Cardiac septum (tissue), 1 donor: ENCODE results near the gene LGR6. TPM values are rescaled to one million over a fixed set of nuclear protein-coding genes. Genes with fewer than 3 reads are reported as not detected.

Experiments
- DNase-seq: peaks from one replicate; pipeline ENCODE4 v3.0.0-alpha.2; 2020; ENCODE audit warnings: low spot score
- intact Hi-C: fragments of 100-400 bp; cut with DNase I; formaldehyde crosslinking; loops from one replicate; pipeline ENCODE4 v1.14.0; 2022
- total RNA-seq: library from RNA; stranded (reverse); fragmentation: NEBNext Ultra II Directional; extraction: Animal tissue kit (Norgen Biotek cat#: 25700); gene quantifications from one replicate; pipeline ENCODE4 v1.2.1, GENCODE V29; 2021
- donor health status: DM: no; HTN: no; CAD: no.

Gene LGR6
- total RNA-seq, 1 donor from 2014 or later: 0.86 TPM

DNA sequence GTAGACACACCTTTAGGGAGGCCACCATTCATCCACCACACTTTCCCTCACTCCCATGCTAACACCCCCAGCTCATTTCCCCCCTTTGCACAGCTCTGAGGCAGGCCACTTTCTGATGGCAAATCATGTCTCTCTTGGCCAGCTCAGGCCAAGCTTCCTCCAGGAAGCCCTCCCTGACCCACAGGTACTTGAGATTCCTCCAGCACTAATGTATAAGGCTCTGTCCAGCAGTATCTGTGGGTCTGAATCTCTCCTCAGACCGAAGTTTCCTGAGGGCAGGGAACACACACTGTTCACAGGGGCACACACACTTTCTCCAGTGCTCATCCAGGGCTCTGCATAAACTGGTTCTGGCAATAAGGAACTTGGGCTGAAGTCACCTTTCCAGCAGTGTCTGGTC, 19.2 kb downstream of the LGR6 start:
- no peak for DNase-seq
- intact Hi-C loops: no loop called here

DNA sequence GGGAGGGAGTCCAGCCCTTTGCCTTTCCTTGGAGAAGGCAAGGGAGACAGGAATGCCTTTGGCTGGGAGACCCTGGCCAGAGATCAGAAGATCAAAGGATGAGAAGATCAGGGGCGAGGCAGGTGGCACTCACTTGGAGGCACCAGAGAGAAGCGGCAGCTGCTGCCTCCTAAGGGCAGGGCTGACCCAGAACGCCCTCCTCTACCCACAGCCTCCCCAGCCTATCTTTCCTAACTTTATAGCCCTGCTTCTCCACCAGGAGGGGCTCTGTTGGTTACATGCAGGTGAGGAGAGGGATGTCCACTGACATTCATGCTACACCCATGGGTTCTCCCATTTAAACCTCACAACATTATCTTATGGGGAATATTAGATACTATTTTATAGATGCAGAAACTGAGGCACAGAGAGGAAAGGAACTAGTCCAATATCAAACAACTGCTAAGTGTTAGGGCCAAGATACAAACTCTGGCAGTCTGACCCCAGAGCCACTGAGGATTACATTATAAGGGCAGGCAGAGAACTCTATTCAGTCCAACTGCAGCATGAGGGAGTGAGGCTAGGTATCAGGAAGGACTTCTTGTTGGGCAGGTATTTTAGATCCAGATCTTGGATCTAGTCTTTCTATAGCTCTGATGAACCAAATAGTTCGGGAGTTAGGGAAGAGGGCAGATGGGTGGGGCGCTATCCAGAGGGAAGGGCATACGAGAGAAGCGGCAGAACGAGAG, 19.9 kb downstream of the LGR6 start:
- intact Hi-C loops: no loop called here
- DNase-seq: no peak

DNA sequence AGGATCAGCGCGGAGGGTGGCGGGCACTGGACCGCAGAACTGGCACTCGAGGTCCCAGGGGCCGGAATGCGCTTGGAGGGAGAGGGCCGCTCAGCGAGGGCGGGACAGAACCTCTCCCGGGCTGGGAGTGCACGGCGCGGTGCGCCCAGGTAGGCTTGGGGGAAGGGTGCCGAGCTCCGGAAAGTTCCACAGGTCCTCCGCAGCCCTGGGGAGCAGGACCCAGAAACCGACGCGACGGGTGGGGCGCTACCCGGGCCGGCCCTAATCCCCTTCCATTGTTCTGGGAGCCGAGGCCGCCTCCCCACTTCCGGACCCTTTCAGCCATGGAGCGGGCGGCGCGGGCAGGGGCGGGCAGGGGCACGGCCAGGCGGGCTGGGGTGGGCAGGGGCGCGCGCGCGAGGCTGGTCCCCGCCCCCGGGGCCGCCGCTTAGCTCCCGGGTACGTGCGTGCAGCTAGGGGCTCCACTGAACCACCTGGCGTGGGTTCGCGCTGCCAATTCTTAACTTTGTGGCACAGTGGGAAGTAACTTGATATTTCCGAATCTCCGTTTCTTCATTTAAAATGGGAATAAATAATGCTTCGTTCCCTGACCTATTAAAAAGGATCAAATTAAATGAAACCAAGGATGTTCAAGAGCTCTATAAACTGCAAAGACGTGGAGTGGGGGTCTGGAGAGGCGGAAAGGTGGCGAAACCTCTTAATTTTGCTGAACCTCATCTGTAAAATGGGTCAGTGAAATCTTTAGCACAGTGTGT, 20.7 kb downstream of the LGR6 start:
- intact Hi-C loops: no loop called here
- DNase-seq: no peak

DNA sequence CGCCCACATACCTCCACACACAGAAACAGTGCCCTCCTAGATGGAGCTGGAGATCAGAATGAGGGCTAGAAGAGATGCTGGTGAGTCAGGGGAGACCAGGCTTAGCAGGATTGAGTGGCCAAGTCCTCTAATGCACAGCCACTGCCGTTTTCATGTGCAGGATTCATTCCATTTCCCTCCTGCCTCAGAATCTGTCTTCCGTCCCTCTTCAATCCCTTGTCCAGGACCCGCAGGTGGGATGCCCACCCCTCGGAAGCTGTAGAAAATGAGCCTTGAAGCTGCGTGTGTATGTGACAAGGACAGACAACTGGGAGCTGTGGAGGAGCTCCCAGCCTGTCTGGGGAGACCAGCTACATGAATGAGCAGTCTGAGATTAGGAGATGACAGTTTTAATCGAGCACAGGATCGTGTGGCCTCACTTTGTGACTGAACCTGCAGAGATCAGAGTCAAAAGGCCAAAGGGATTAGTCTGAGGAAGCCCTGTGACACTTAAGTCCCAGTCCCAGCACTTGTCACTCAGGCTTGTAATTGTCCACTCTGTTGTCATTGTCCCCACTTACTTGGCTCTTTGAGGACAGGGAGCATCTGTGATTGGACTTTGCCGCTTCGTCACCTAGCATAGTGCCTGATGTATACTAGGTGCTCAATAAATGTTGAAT, 22.0 kb downstream of the LGR6 start:
- DNase-seq: no peak
- intact Hi-C loops: no loop called here

DNA sequence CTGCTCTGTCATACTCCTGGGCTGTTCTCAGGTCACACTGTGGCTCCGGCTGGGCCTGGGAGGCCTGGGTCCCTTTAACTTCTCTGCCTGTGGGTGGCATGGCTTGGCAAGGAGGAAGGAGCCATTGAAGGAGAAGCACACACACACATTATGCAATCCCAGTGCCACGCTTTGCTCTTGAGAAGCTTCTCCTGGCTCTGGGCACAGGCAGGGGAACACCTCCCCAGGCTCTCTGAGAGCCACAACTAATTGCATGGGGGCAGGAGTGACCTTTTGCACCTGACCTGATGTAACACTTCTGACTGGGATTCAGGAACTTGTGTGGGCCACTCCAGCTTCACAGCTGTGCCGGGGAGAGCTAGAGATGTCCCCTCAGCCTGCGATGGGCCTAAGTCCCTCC, 23.1 kb downstream of the LGR6 start:
- intact Hi-C loops: no loop called here
- DNase-seq: no peak

DNA sequence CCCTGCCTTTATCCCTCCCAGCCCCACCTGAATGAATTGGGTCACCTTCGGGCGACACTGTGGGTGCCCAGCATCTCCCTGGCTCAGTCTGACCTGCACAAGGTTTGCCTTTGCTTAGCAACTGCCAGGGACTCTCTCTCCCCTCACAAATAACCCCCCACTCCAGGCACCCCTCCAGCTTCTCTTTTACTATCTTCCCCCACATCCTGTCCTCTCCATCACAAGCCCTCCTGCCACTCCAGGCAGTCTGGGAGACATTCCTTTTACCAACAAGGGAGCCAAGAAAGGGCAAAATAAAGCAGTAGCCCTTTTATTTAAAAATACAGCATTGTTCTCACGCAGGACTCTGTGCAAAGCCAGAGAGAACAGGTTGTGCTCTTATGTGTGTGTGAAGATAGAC, 23.9 kb downstream of the LGR6 start:
- intact Hi-C loops: no loop called here
- DNase-seq: no peak

DNA sequence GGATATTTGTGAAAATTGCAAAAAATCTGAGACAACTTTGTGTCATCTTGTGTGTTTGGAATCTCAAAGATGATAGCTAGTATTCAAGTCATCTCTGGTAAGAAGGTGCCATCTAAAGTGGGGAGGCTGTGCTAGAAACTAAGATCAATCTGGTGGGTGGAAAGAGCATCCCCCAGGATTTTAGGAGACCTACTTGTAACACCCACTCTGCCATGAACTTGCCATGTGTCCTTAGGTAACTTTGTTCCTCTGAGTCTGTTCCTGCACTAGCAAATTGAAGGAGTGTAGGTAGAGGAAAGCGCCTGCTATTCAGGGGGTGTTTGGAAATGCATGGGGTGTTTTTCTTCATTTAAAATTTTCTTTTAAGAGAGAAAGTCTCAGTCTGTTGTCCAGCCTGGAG, 24.4 kb downstream of the LGR6 start:
- DNase-seq: no peak
- intact Hi-C loops: no loop called here

DNA sequence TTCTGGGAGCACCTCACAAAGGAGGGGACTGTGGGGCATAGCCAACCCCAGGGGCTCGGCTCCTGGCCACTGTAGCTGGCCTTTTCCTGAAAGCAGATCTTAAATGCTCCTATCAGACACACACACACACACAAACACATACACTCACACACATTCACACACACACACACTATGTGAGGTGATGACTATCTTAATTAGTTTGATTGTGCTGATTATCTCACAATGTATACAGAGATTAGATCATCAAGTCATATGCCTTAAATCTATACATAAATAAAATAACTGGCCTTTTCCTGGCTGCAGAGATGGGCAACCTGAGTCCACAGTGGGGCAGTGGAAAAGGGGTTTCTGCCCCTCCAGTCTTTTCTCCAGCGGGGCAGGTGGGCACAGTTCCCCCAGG, 27.1 kb downstream of the LGR6 start:
- no peak for DNase-seq
- intact Hi-C loops: no loop called here

DNA sequence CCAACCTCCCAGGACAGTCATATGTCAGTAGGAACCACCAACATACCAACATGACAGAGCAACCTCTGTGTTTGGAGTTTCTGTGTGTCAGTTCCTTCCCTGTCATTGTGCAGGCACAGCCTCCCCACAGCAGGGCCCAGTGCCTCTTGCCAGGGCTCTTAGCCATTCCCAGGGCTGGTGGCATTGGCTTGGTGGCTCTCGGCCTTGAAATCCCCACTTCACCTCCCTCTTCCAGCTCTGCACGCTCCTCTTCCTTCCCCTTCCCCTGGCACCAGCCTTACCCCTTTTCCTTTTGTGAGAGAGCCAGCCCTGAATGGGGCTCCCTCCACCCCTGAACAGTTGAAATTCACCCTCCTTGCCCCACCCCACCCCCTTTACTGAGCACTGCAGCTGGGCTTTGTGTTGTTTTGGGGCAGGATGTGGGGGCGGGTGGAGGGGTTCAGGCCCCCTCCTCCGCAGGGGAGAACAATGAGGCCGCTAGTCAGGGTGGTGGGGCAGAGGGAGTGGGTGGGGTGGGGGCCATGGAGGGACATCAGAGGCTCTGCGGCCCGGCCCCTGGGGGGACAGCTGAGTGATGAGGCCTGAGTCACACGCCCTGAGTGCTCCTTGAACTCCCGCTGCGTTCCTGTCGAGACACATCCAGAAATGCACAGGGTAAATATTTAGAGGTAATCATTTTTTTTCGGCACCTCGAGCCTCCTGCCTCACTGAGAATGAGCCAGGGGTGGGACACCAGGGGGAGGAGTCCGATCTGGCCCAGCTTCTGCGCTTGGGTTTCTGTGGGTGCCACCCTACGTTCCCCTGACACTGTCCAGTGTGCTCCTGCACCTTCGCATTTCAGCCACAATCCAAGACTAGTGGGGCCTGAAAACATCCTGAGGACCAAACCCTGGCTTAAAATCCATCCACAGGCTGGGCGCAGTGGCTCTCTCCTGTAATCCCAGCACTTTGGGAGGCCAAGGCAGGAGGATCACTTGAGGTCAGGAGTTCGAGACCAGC, 28.6 kb downstream of the LGR6 start:
- no peak for DNase-seq
- intact Hi-C loops: no loop called here

DNA sequence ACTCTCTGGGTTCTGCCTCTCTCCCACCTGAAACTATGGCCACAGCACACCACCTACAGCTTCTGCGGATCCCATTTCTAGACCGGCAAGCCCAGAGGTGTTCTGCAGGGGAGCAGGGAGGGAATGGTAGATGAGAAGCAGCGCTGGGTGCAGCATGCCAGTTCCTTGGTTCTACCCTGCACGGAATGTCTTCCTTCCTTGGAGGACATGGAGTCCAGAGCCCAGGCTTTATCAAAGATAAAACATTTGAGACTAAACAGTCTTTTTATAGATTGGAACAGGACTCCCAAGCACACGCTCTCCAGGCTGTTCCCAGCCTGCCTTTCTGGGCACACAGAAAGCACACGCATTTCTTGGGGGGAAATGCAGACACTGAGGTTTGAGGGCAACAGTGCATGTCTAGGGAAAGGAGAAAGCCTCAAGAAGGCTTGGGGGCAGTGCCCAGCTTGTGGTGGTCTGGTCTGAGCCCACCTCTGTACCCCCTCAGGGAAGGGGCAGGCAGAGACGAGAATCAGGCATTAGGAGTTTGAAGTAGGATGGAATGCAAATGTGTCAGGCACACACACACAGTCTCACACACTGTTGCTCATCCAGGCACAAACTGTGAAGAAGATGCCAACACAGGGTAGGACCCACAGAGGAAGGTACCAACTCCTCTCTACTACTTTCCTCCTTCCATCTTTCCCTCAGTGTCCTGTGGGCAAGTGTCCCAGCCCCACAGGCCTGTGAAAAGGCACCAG, 29.7 kb downstream of the LGR6 start:
- intact Hi-C loops: no loop called here
- DNase-seq: no peak

DNA sequence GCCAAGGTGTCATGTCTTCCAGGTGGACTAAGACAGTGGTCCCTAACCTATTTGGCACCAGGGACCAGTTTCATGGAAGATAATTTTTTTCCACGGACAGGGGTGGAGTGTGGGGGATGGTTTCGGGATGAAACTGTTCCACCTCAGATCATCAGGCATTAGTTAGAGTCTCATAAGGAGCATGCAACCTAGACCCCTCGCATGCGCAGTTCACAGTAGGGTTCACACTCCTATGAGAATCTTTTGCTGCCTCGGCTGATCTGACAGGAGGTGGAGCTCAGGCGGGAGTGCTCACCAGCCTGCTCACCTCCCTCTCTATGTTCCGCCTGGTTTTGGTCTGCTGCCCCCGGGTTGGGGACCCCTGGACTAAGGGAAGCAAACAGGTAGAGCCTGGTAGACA, 30.9 kb downstream of the LGR6 start:
- no peak for DNase-seq
- intact Hi-C loops: no loop called here

DNA sequence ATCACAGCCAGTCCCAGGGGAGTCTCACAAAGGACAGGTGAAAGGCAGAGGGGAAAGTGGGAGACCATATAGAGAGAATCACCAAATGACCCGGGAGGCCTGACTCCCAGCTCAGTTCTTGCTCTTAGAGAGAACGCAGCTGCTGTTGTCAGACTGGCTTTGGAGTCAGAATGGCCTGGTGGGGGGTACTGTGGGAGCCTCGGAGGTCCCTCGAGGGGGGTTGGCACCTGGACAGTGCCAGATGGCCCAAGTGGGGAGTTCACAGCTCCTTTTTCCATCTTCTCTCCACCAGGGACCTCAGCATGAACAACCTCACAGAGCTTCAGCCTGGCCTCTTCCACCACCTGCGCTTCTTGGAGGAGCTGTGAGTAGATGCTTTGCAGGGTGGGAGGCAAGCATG, 31.5 kb downstream of the LGR6 start:
- intact Hi-C loops: no loop called here
- no peak for DNase-seq

DNA sequence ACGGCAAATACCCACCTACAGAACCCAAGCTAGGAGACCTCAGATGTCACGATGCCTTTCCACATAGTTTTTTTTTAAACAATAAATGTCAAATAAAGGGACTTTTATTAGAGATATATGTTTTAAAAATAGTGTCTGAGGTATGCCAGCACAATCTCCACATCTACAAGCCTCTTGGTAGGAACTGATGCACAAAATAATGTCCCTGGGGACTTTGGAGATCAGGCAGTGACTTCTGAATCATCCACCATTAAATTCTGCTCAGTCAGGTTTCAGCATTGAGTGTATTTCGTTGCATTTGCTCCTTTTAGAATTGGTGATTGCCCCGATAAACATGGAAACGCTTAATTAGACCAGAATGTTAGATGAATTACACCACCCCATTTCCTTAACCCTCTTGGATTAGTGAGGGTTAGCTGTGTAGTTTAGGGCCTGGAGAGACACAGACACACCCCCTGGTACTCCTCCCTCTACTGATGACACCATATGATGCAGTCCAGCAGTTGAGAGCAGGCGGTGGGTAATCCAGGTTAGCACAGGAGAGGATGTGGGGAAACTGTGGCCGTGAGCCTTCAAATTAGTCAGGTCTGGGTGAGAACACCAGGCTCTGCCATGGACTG, 33.6 kb downstream of the LGR6 start:
- DNase-seq: no peak
- intact Hi-C loops: no loop called here

DNA sequence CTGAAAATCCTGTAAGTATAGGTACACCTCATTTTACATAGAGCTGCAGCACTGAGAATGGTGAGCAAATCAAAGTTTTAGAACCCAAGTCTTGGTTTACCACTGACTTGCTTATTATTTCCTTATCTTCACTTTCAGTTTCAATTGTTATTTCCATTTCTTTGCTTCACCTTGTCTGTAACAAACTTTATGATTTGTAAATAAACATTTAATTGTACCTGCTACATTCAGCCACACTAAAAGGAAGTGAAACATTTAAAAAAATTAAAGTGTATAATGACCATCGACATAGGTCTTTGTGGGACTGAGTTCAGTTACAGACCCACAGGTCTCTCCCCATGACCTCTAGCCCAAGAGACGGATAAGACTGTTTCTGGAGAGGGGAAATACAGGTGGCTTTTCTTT, 34.4 kb downstream of the LGR6 start:
- no peak for DNase-seq
- intact Hi-C loops: no loop called here

DNA sequence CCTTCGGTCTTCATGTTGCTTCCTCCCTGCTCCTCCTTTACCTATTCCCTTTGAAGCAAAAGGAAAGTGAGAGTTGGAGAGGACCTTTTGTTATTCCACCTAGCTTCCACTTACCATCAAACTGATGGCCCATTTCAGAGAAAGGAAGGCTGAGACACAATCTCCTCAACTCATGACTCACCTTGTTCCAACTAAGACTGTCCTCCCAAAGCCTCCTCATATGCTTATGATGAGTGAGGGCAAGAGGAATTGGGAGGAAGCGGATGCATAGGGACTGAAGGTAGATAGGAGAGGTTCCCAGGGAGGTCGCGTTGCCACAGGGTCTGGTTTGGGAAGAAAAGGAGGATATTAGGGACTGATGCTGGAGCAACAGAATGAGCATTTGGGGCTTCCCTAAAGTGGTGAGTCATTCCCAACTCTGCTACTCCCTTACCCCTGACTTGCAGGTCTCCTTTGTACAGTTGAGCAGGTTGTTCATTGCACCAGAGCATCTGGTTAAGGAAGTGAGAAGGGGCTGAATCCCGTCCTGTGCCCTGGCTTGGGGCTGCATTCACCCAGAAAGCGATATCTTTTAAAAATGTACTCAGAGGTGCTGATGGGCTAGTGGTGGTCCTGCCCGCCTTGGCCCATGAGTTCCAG, 35.0 kb downstream of the LGR6 start:
- intact Hi-C loops: no loop called here
- DNase-seq: no peak

DNA sequence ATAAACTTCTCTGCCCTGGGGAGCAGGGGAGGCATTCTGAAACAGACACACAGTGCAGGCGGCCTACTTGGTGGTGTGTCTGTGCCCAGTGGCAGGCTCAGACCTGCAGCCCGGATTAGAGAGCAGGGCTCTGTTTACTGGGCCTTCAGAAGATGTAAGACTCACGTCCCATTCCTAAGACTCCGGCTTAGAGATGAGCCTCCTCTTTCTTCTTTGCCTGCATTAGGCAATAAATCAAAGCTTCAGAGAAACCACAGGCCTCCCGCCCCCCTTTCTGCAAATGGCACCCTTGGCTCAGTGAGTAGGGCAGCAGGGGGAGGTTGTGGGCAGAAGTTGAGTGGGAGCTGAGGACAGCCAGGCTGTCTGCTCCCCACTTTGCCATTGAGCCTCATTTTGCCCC, 35.8 kb downstream of the LGR6 start:
- no peak for DNase-seq
- intact Hi-C loops: no loop called here

DNA sequence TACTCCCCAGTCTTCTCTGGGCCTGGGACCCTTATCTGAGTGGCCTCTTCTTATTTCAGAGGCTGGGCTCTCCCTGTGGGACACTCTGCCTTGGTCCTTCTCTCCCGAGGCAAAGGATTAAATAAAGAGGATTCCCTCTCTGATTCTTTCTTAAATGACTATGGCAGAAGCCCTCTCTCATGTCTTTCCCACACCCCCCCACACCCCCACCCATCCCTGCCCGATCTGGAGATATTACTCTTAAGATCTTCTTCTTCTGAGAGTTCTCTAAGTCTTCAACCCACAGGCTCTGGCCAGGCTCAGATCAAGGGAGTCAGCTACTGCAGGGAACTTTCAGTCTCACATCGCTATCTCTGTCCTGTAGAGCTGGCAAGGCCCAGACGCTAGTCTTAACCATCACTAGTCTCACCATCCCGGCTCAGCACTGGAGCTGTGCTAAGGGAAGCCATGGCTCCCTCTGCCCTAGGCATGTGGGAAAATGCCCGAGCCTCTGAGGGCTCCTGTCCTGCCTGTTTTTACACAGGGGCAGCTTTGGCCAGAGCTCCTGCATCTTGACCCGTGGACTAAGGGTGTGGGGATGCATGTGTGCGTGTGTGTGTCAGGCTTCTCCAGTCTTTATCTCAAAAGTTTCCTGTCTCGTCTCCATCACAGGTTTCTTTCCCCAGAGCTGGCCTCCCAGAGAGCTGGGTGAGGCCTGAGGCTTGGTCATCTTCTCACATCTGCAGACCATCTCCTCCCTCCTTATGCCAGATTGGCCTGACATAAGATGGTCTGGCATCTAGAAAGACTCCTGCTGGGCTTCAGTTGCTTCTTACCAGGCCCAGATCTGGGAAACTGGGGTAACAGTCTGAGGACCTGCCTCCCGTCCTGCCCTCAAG, 36.7 kb downstream of the LGR6 start:
- intact Hi-C loops: no loop called here
- no peak for DNase-seq
